ENCODE data around the gene GNB4.
A peak's percentile ranks its signal among the peaks of the same experiment; 100 is the strongest.

GNB4 gene

DNA sequence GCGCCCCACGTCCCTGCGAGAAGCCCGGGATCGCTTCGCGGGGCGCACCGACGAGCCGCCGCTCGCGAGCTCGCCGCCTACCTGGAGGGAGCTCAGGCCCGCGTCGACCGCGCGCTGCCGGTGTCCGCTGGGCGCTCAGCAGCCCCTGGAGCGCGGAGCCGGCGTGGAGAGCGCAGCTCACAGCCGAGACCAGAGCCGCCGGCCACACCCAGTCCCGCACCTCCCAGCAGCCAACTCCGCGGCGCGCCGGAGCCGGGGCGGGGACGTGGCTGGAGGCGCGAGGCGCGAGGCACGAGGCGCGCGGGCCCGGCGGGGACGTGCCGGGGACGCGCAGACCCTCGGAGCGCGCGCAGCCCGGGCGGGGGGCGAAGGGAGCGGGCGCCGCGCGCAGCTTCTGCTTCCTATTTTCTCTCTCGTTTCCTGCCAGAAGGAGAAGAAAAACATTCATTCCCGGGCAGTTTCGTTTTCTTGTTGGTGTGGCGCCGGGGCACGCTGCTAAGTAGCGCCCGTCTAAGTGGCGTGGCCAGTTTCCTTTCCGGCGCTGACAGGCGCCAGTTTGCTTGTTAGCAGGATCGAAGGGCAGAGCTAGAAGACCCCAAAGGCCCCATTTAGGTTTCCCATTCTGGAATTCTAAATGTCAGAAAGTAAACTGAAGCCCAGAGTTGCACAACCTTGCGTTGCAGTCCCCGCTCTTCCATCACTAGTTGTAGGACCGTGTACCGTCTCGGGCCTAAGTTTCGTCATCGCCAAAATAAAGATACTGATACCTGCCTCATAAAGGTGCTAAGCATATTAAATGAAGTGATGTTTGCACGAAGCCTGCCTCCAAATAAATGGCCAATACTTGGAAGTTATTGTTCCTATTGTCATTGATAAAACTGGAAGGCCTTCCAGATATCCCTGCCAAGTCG, at the start of gene GNB4:
Gene GNB4, minus strand, starts transcription at position 206 of the 911 bp plus-strand sequence. CDS start 25,270 bp downstream, outside the sequence.
- DNase-seq, result peak; percentile 94

DNA sequence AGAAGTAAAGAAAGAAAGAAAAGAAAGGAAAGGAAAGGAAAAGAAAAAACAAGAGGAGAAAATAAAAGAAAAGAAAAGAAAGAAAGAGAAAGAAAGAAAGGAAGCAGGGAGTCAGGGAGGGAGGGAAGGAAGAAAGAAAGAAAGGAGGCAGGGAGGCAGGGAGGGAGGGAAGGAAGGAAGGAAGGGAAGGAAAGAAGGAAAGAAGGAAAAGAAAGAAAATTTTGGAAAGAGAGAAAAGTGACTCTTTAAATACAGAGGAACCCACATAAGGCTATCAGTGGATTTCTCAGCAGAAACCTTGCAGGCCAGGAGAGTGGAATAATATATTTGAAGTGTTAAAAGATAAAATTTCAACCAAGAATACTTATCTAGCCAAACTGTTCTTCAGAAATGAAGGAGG, 44.2 kb upstream of the GNB4 start:
- no peak for DNase-seq

GRCh38 chr3:179493260-179493659, 42.0 kb upstream of the GNB4 start:
- no peak for DNase-seq

DNA sequence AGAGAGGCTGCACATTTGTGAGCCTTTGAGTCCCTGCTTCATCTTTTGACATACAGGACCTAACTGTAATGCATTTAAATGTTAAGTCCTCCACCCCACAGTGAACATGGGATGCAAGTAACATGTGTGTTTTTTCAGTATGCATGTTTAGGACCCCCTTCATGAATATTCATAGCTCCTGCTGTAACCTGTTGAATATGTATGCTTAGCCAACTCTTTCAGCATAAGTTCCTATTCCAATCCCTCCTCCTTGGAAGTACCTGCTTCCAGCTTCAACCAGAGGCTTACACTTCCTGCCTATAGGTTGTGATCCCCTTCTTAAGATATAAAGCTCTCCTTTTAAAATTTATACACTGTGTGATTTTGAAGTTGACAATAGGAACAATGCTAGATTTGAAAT, 36.9 kb upstream of the GNB4 start:
- DNase-seq, result no peak

DNA sequence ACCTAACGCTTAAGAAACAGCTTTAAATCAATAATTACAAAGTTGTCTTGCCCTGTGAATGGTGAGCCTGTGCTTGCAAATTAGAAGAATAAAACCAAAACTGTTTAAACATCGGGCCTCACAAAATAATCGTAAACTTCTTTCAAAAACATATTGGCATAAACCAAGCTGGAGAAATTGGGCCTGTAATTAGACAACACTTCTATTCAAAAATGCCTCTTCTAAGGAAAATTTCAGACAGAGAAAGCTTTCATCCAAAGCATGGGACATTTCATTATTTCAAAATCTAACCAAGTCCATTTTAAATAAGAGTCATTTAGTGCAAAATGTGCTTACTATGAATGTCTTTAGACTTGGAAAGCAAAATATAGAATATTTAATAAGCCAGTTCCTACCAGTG, 35.5 kb upstream of the GNB4 start:
- no peak for DNase-seq

- DNase-seq, result no peak
Observed at GRCh38 chr3:179482857-179483256, 31.6 kb upstream of the GNB4 start.

- no peak for DNase-seq
Observed at GRCh38 chr3:179476215-179476614, 24.9 kb upstream of the GNB4 start.

DNA sequence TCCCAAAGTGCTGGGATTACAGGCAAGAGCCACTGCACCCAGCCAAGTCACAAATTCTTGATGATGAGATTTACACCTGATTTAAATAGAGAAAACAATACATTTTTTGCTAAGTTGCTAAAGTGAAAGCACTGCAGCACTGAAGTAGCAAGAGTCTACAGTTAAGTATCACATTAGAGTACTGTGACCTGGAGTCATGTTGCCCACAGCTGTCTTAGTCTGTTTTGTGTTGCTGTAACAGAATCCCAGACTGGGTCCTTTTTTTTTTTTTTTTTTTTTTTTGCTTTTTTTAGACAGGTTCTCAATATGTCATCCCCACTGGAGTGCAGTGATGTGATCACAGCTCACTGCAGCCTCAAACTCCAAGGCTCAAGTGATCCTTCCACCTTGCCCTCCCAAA, 23.2 kb upstream of the GNB4 start:
- no peak for DNase-seq

GRCh38 chr3:179473565-179473964, 22.3 kb upstream of the GNB4 start:
- no peak for DNase-seq

DNA sequence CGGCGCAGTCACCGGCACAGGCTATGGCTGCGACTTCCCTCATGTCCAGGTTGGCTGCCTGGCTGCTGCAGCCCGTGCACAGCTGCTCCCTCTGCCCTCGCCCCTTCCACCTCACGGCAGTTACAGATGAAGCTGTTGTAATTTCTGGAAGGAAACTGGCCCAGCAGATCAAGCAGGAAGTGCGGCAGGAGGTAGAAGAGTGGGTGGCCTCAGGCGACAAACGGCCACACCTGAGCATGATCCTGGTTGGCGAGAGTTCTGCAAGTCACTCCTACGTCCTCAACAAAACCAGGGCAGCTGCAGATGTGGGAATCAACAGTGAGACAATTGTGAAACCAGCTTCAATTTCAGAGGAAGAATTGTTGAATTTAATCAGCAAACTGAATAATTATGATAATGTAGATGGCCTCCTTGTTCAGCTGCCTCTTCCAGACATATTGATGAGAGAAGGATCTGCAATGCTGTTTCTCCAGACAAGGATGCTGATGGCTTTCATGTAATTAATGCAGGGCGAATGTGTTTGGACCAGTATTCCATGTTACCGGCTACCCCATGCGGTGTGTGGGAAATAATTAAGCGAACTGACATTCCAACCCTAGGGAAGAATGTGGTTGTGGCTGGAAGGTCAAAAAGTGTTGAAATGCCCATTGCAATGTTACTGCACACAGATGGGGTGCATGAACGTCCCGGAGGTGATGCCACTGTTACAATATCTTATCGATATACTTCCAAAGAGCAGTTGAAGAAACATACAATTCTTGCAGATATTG, 13.2 kb upstream of the GNB4 start:
- DNase-seq, result no peak

DNA sequence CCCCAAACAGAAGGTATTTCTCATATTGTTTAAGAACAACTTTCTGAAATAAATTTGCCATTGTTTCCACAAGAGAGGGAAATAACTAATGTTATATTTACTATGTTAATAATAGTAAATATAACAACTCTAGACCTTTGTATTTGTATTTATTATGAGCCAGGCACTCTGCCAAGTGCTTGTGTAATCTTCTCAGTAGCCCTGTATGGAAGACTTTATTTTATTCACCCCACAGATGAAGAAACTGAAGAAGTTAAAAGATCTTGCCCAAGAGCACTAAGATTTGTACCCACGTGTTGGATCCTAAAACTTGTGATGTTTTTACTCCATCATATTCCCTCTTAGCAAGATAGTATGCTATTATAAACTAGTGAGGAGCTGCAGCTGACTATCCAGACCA, 12.0 kb upstream of the GNB4 start:
- DNase-seq, result no peak

DNA sequence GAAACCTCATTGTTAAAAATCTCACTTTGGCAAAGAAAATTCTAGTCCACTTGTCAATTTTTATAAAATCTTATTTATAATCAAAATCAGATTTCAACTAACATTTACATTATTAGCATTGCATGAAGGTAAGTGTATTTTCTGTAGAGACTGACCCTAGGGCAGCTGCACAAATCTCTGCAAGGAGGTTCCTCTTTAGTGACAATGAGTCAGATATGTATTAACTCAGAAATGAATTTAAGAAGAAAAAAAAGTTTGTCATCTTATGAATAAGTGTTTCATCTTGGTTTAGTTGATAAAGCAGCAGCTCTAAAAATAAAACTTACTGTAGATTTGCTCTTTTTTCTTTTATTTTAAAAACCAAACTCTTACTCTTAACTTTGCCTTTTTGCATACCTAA, 9.0 kb upstream of the GNB4 start:
- no peak for DNase-seq

GRCh38 chr3:179455954-179456353, 4.7 kb upstream of the GNB4 start:
- DNase-seq, result no peak

DNA sequence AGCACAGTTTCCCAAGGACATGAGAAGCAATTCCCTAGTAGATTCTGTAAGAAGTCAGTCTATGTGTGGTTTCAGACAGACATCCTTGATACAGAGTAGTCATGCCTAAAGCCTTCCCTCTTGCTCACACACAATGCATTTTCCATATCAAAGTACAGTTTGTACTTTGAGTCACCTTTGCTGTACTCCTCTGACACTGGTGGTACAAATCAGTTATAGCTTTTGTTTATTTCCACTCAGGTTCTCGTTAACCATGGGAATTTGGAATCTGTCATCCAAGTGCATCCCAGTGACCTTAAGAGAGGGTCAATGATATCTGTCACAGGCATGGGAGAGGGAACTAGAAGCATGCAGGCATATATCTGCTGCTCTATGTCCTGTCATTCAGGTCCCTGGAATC, 3.6 kb upstream of the GNB4 start:
- no peak for DNase-seq

DNA sequence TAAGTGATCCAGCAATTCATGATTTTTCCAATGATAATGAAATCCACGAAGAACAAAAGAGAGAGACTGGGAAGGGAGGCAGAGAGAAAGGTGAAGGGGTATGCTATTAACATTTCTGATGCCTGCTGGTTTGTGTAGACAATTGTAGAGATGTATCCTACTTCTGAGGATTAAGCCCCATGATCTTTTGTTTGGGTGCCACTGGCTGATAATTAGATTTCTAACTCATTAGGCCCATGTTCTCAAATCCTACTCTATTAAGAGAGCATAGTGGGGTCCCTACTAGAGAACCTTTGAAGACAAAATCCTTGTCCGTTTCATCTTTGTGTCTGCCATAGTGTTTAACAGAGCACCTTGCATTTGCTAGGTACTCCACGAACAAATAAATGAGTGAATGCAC, 2.7 kb upstream of the GNB4 start:
- DNase-seq, result no peak

DNA sequence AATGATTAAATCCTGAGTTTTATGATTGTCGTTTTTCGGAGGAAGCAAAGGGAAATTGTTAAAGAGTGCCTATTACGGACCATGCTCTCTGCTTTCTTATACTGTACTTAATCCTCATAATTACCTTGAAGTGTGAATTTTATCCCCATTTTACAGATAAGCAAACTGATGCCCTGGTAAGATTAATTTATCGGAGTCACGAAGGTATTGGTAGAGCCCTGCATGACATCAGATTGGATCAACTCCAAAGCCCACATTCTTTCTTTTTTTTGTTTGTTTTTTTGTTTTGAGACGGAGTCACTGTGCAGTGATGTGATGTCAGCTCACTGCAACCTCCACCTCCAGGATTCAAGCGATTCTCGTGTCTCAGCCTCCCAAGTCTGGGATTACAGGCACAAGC, 1.6 kb upstream of the GNB4 start:
- DNase-seq, result no peak

DNA sequence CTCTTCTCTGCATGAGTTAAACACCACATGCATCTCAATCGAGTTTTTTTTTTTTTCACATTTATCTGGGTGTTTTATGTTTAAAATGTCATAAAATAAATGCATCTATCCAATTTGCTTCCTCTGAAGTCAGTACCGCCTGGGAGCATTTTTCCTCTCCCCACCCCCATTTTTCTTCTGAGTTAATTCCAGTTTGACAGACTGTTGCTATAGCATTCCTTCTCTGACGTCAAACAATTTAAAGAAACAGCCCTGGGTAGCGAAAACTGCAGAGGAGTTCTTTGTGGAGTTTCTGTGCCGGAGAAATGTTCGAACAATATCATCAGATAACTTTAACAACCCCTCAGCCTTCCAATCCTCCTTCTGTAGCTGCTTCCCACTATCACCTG, 900 bp upstream of the GNB4 start:
- peak; percentile 76 for DNase-seq

- peak; percentile 78 for DNase-seq
Observed at GRCh38 chr3:179450901-179451264, 387 bp downstream of the GNB4 start.

DNA sequence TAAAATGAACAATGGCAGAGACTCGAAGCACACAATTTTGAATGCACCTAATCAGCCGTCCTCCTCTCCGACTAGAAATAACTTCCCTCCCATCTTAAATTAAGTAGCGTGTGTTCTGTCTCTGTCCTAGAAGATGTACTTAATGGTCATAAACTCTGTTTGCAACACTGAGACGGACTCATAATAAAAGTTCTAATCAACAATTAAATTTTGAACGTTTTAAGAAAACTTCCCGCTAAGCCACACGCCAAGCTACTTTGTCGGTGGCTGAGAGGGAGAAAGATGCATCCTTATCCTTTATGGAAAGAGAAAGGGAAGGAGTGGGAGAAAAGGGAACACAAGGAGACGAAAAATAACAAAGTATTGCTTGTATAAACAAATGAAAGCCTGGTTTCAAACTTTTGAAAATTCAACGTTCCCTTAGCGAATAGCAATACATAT, 989 bp downstream of the GNB4 start:
- DNase-seq, result no peak

DNA sequence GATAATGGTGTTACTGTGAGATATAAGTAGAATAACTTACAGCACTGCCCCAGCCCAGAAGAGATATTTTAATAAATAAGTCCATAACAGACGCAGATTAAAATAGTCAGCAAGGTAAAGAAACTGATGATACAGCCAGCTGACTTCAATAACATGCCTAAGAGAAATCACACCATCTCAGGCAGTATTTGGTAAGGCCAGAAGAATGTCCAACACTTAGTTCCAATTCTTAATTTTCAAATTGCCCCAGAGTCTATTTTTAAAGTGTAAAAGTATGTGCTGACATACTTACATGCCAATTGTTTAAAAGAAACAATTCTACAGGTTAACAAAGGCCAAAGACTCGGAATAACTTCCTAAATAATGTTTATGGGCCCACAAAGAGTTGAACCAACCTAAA, 1.6 kb downstream of the GNB4 start:
- DNase-seq, result no peak

DNA sequence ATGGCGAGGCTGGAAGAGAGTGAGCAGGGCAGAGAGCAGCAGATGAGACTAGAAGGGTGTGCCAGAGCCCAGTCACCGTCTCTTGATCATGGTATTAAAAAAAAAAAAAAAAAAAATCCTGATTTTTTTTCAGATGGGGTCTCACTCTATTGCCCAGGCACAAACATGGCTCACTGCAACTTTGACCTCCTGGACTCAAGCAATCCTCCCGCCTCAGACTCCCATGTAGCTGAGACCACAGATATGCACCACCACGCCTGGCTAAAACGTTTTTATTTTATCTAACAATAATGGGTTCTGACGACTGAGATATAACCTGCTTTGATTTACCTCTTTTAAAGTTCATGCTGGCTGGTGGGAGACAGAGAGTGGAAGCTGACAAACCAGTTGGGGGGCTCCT, 4.0 kb downstream of the GNB4 start:
- DNase-seq, result no peak

GRCh38 chr3:179446501-179446900, 4.8 kb downstream of the GNB4 start:
- DNase-seq, result no peak

- DNase-seq, result no peak
Observed at GRCh38 chr3:179438841-179439240, 12.4 kb downstream of the GNB4 start.

DNA sequence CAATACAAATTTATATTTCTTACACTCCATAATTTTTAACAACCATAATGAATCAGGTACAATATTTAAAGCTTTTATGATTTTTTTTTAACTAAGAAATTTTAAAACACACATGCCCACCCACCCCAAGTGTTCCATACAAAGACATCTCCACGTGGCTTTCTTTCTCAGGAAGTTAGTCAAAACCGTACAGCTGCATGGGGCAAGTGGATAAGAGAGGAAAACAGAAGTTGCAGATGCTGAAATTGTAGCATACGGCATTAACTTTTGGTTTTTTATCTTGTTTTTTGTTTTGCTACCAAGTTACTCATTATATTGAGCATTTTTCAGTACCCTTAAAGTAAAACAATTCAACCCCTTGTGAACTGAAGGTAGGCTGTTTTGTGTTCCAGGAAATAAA, 14.8 kb downstream of the GNB4 start:
- no peak for DNase-seq
